ENCODE results near the gene GOLGA2. TPM values are rescaled to one million over a fixed set of nuclear protein-coding genes. Genes with fewer than 3 reads are reported as not detected.
A peak's percentile ranks its signal among the peaks of the same experiment; 100 is the strongest.

Gene GOLGA2
- total and polyA plus RNA-seq, 2 of the 13 experiments (the other 11 are each of a cell fraction or from before 2014, with no cell fraction given): 45.3 to 45.8 TPM

GRCh38 chr9:128298535-128299482, 23.0 kb upstream of the GOLGA2 start:
- no peak overlapping the region for H3K4me3 ChIP-seq (replicated peaks in 1 of 3; ENCODE audit: insufficient read depth in 1 of 3, low read depth in 2 of 3, low read length in 3 of 3)
- WGBS (ENCODE audit: low lambda C conversion rate): 78% methylated on average over 18 of the region's 20 CpGs
- peaks cover 36% of the 10 kb centered on the region for H3K4me1 ChIP-seq (ENCODE audit: insufficient read depth, low read length)
- FAIRE-seq: no peak
- no TSS peak for BruUV-seq (replicated peaks)
- H3K36me3 ChIP-seq (replicated peaks in 1 of 2; ENCODE audit: control insufficient read depth in 1 of 2, insufficient read depth in 2 of 2, low read length in 2 of 2): no peaks in the 10 kb centered on the region
- in situ Hi-C loops (cut with HindIII; ENCODE audit: extremely low pct_ligation_motif_present, low pct_unique_long_range_greater_than_20kb): loop anchor here (5.0 kb wide), 2 partner anchors 43 to 113 kb away; partner anchors contain the start of gene SLC27A4
- no peak overlapping the region for H3K4me2 ChIP-seq (ENCODE audit: low read depth, low read length)
- ChIA-PET POLR2A (interaction anchor here (0.6 to 2.3 kb wide), 6 partner anchors 8 to 72 kb away, joined by 3 to 15 read pairs (median 4); partner anchors contain the start of genes SLC27A4 and URM1), CTCF (ENCODE audit: low intra/inter-chr PET ratio, low total read pairs) (no interaction called here)
- H3K27ac ChIP-seq (ENCODE audit: extremely low read length, insufficient read depth, low read length): no peak overlapping the region
- TF ChIP-seq HMGXB3 (CRISPR knock-in tag; IDR thresholded peaks at IDR 0.05; ENCODE audit: borderline replicate concordance) (no peak), ZBTB33 (CRISPR knock-in tag; IDR thresholded peaks at IDR 0.05) (peak; percentile 55; the same call in 1 of the 2 replicates)
- no peaks in the 10 kb centered on the region for H3K9me3 ChIP-seq (ENCODE audit: low read length)
- H3K79me2 ChIP-seq (ENCODE audit: insufficient read depth, low read length): no peaks in the 10 kb centered on the region
- no peak for DNase-seq (ENCODE audit: low spot score)
- no peak for ATAC-seq
- H4K20me1 ChIP-seq (ENCODE audit: insufficient read depth, low read length): no peaks in the 10 kb centered on the region
- H3K27me3 ChIP-seq (ENCODE audit: control insufficient read depth in 1 of 2, insufficient read depth in 2 of 2, low read length in 2 of 2): no peaks in the 10 kb centered on the region; a peak in 1 of 5 replicates
- H3K9ac ChIP-seq (ENCODE audit: insufficient read depth, low read depth, low read length): no peak overlapping the region
- intact Hi-C loops (cut with micrococcal nuclease; ENCODE audit: unreplicated experiment): loop anchor here (5.0 kb wide), 1 partner anchor 113 kb away; no protein-coding TSS in a partner anchor
- H2AFZ ChIP-seq (ENCODE audit: low read length): no peak overlapping the region

Measured in HepG2 (cell line).